ENCODE results near the gene DIPK1C. TPM values are rescaled to one million over a fixed set of nuclear protein-coding genes. Genes with fewer than 3 reads are reported as not detected.

DIPK1C gene
- total and polyA plus RNA-seq, 2 experiments from 2014 or later: 0.07 TPM; not detected in 1

DNA sequence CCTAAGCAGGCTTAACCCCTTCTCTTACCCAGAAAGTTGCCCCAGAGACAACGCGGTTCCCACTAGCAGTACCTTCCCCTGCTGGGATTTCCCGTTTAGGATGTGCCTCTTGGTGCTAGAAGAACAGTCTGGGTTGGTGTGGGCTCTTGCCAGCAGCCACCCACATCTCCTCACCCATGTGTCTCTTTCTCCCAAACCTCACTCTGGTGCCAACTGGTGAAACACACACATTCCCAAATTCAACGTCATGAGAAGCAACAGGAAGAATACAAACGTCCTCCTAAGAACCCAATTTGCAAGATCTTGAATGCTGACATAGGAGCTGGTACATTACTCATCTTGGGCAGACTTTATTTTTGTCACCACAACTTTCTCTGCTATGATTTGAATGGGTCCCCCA is 36.2 kb downstream of the DIPK1C start:
- Histone ChIP-seq H3K4me3 (no peak overlapping the region), H3K36me3 (ENCODE audit: insufficient read depth) (no peaks in the 10 kb centered on the region), H3K4me1 (ENCODE audit: insufficient read depth) (no peaks in the 10 kb centered on the region), H3K9me2 (ENCODE audit: insufficient read depth) (0 out of 2 replicates have a peak, but pooled peaks cover 5% of the 10 kb centered on the region), H3K27ac (ENCODE audit: low read depth) (no peak overlapping the region), H2AFZ (no peak overlapping the region), H3K79me2 (replicated peaks; ENCODE audit: insufficient read depth) (no peaks in the 10 kb centered on the region), H3F3A (replicated peaks; ENCODE audit: low read depth) (no peaks in the 10 kb centered on the region), H3K27me3 (ENCODE audit: insufficient read depth) (no peaks in the 10 kb centered on the region), H3K4me2 (no peak overlapping the region), H4K20me1 (replicated peaks; ENCODE audit: insufficient read depth) (no peaks in the 10 kb centered on the region)
- H3K9me3 Mint-ChIP-seq: peaks cover 2% of the 10 kb centered on the region; the same call in 2 of the 3 replicates
- TF ChIP-seq POLR2AphosphoS5 (IDR thresholded peaks at IDR 0.05; ENCODE audit: low read depth) (no peak), CREB1 (CRISPR knock-in tag; IDR thresholded peaks at IDR 0.05; ENCODE audit: low read depth) (no peak), NANOG (IDR thresholded peaks at IDR 0.05; ENCODE audit: borderline replicate concordance) (no peak), ZNF114 (CRISPR knock-in tag; IDR thresholded peaks at IDR 0.05) (no peak), EZH2 (IDR thresholded peaks at IDR 0.05; ENCODE audit: low read depth, unreplicated experiment) (no peak), ZNF331 (CRISPR knock-in tag; IDR thresholded peaks at IDR 0.05; ENCODE audit: low read depth) (no peak), STAT1 (IDR thresholded peaks at IDR 0.05; ENCODE audit: unreplicated experiment) (no peak), JUNB (IDR thresholded peaks at IDR 0.05; ENCODE audit: unreplicated experiment) (no peak), EZH2phosphoT487 (IDR thresholded peaks at IDR 0.05; ENCODE audit: unreplicated experiment) (no peak)
- TF ChIP-seq, protein P1, sequence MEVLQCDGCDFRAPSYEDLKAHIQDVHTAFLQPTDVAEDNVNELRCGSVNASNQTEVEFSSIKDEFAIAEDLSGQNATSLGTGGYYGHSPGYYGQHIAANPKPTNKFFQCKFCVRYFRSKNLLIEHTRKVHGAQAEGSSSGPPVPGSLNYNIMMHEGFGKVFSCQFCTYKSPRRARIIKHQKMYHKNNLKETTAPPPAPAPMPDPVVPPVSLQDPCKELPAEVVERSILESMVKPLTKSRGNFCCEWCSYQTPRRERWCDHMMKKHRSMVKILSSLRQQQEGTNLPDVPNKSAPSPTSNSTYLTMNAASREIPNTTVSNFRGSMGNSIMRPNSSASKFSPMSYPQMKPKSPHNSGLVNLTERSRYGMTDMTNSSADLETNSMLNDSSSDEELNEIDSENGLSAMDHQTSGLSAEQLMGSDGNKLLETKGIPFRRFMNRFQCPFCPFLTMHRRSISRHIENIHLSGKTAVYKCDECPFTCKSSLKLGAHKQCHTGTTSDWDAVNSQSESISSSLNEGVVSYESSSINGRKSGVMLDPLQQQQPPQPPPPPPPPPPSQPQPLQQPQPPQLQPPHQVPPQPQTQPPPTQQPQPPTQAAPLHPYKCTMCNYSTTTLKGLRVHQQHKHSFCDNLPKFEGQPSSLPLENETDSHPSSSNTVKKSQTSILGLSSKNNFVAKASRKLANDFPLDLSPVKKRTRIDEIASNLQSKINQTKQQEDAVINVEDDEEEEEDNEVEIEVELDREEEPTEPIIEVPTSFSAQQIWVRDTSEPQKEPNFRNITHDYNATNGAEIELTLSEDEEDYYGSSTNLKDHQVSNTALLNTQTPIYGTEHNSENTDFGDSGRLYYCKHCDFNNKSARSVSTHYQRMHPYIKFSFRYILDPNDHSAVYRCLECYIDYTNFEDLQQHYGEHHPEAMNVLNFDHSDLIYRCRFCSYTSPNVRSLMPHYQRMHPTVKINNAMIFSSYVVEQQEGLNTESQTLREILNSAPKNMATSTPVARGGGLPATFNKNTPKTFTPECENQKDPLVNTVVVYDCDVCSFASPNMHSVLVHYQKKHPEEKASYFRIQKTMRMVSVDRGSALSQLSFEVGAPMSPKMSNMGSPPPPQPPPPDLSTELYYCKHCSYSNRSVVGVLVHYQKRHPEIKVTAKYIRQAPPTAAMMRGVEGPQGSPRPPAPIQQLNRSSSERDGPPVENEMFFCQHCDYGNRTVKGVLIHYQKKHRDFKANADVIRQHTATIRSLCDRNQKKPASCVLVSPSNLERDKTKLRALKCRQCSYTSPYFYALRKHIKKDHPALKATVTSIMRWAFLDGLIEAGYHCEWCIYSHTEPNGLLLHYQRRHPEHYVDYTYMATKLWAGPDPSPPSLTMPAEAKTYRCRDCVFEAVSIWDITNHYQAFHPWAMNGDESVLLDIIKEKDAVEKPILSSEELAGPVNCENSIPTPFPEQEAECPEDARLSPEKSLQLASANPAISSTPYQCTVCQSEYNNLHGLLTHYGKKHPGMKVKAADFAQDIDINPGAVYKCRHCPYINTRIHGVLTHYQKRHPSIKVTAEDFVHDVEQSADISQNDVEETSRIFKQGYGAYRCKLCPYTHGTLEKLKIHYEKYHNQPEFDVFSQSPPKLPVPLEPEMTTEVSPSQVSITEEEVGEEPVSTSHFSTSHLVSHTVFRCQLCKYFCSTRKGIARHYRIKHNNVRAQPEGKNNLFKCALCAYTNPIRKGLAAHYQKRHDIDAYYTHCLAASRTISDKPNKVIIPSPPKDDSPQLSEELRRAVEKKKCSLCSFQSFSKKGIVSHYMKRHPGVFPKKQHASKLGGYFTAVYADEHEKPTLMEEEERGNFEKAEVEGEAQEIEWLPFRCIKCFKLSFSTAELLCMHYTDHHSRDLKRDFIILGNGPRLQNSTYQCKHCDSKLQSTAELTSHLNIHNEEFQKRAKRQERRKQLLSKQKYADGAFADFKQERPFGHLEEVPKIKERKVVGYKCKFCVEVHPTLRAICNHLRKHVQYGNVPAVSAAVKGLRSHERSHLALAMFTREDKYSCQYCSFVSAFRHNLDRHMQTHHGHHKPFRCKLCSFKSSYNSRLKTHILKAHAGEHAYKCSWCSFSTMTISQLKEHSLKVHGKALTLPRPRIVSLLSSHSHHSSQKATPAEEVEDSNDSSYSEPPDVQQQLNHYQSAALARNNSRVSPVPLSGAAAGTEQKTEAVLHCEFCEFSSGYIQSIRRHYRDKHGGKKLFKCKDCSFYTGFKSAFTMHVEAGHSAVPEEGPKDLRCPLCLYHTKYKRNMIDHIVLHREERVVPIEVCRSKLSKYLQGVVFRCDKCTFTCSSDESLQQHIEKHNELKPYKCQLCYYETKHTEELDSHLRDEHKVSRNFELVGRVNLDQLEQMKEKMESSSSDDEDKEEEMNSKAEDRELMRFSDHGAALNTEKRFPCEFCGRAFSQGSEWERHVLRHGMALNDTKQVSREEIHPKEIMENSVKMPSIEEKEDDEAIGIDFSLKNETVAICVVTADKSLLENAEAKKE (CRISPR knock-in tag; IDR thresholded peaks at IDR 0.05): no peak
- TF ChIP-seq, protein P2, sequence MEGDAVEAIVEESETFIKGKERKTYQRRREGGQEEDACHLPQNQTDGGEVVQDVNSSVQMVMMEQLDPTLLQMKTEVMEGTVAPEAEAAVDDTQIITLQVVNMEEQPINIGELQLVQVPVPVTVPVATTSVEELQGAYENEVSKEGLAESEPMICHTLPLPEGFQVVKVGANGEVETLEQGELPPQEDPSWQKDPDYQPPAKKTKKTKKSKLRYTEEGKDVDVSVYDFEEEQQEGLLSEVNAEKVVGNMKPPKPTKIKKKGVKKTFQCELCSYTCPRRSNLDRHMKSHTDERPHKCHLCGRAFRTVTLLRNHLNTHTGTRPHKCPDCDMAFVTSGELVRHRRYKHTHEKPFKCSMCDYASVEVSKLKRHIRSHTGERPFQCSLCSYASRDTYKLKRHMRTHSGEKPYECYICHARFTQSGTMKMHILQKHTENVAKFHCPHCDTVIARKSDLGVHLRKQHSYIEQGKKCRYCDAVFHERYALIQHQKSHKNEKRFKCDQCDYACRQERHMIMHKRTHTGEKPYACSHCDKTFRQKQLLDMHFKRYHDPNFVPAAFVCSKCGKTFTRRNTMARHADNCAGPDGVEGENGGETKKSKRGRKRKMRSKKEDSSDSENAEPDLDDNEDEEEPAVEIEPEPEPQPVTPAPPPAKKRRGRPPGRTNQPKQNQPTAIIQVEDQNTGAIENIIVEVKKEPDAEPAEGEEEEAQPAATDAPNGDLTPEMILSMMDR (conservative IDR thresholded peaks at IDR 0.05; ENCODE audit: low read depth in 2 of 2): no peak
- TF ChIP-seq, protein P3, sequence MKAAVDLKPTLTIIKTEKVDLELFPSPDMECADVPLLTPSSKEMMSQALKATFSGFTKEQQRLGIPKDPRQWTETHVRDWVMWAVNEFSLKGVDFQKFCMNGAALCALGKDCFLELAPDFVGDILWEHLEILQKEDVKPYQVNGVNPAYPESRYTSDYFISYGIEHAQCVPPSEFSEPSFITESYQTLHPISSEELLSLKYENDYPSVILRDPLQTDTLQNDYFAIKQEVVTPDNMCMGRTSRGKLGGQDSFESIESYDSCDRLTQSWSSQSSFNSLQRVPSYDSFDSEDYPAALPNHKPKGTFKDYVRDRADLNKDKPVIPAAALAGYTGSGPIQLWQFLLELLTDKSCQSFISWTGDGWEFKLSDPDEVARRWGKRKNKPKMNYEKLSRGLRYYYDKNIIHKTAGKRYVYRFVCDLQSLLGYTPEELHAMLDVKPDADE (IDR thresholded peaks at IDR 0.05): no peak
- TF ChIP-seq, protein P4, sequence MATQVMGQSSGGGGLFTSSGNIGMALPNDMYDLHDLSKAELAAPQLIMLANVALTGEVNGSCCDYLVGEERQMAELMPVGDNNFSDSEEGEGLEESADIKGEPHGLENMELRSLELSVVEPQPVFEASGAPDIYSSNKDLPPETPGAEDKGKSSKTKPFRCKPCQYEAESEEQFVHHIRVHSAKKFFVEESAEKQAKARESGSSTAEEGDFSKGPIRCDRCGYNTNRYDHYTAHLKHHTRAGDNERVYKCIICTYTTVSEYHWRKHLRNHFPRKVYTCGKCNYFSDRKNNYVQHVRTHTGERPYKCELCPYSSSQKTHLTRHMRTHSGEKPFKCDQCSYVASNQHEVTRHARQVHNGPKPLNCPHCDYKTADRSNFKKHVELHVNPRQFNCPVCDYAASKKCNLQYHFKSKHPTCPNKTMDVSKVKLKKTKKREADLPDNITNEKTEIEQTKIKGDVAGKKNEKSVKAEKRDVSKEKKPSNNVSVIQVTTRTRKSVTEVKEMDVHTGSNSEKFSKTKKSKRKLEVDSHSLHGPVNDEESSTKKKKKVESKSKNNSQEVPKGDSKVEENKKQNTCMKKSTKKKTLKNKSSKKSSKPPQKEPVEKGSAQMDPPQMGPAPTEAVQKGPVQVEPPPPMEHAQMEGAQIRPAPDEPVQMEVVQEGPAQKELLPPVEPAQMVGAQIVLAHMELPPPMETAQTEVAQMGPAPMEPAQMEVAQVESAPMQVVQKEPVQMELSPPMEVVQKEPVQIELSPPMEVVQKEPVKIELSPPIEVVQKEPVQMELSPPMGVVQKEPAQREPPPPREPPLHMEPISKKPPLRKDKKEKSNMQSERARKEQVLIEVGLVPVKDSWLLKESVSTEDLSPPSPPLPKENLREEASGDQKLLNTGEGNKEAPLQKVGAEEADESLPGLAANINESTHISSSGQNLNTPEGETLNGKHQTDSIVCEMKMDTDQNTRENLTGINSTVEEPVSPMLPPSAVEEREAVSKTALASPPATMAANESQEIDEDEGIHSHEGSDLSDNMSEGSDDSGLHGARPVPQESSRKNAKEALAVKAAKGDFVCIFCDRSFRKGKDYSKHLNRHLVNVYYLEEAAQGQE (IDR thresholded peaks at IDR 0.05; ENCODE audit: unreplicated experiment): no peak
- H3K36me3 Mint-ChIP-seq (ENCODE audit: low read depth): no peaks in the 10 kb centered on the region
- no peak for DNase-seq (ENCODE audit: low spot score)
- no peak overlapping the region for H3K27ac Mint-ChIP-seq
- peaks cover 3% of the 10 kb centered on the region; the same call in 1 of the 3 replicates for H3K4me1 Mint-ChIP-seq
- H3K27me3 Mint-ChIP-seq (ENCODE audit: insufficient read depth, low read depth, poor library complexity): peaks cover 7% of the 10 kb centered on the region
- no peak overlapping the region for H3K4me3 Mint-ChIP-seq
- no peak for ATAC-seq
